CD4-positive, alpha-beta memory T cell (primary cell): Measurements from ENCODE around the gene TMUB2. TPM values are rescaled to one million over a fixed set of nuclear protein-coding genes. Genes with fewer than 3 reads are reported as not detected.
A peak's percentile ranks its signal among the peaks of the same experiment; 100 is the strongest.

ENCODE experiments used
- CTCF ChIA-PET: fragments of 350-600 bp; sonication (Branson Sonifier 250); formaldehyde crosslinking; loops from one replicate; lab custom pipeline; 2021; ENCODE audit warnings: inconsistent platforms; ENCODE audit not compliant: partially characterized antibody; lab: Charles Lee
- POLR2A ChIA-PET: fragments of 350-600 bp; sonication (Branson Sonifier 250); formaldehyde crosslinking; loops from one replicate; lab custom pipeline; 2021; ENCODE audit not compliant: partially characterized antibody; lab: Charles Lee
- DNase-seq, 5 donors: peaks; one replicate each; pipeline versions ENCODE4 v3.0.0 to v3.0.0-alpha.2; 2020 to 2022; ENCODE audit warnings: mixed read lengths in 1 of 5
- H3K27ac ChIP-seq: one replicate; pipeline ENCODE4 v1.7.0; 2013; ENCODE audit warnings: low read depth, low read length
- H3K27me3 ChIP-seq: 2 replicates; pipeline ENCODE4 v1.7.0; 2013; ENCODE audit warnings: mild to moderate bottlenecking, low read length, moderate library complexity; ENCODE audit not compliant: insufficient read depth
- H3K36me3 ChIP-seq: 2 replicates; pipeline ENCODE4 v1.7.0; 2013; ENCODE audit warnings: mild to moderate bottlenecking, low read length, moderate library complexity; ENCODE audit not compliant: insufficient read depth
- H3K4me1 ChIP-seq: 2 replicates; pipeline ENCODE4 v1.7.0; 2013; ENCODE audit warnings: mild to moderate bottlenecking, low read length, moderate library complexity; ENCODE audit not compliant: insufficient read depth
- H3K4me3 ChIP-seq, 2 donors: one replicate each; pipeline ENCODE4 v1.7.0; 2013; ENCODE audit warnings: low read length in 2 of 2, mild to moderate bottlenecking in 1 of 2
- H3K9me3 ChIP-seq, 2 donors: one replicate each; pipeline ENCODE4 v1.7.0; 2013; ENCODE audit warnings: low read length in 2 of 2, control low read depth in 1 of 2; ENCODE audit not compliant: control insufficient read depth in 1 of 2
- H3K27ac Mint-ChIP-seq, 7 donors: one replicate each; pipeline ENCODE4 v1.8.0; 2020 to 2021; ENCODE audit warnings: mixed read lengths in 7 of 7, mild to moderate bottlenecking in 6 of 7, inconsistent platforms in 3 of 7, moderate library complexity in 3 of 7
- H3K27me3 Mint-ChIP-seq, 2 donors: one replicate each; pipeline ENCODE4 v1.8.0; 2020 to 2021; ENCODE audit warnings: mixed read lengths in 2 of 2
- H3K36me3 Mint-ChIP-seq, 2 donors: one replicate each; pipeline ENCODE4 v1.8.0; 2020 to 2021; ENCODE audit warnings: mixed read lengths in 2 of 2, inconsistent platforms in 1 of 2, mild to moderate bottlenecking in 1 of 2
- H3K4me1 Mint-ChIP-seq, 4 donors: one replicate each; pipeline ENCODE4 v1.8.0; 2020 to 2021; ENCODE audit warnings: mixed read lengths in 4 of 4, mild to moderate bottlenecking in 1 of 4
- H3K4me3 Mint-ChIP-seq, 8 donors: one replicate each; pipeline ENCODE4 v1.8.0; 2020 to 2021; ENCODE audit warnings: mixed read lengths in 8 of 8, mild to moderate bottlenecking in 7 of 8, moderate library complexity in 6 of 8, inconsistent platforms in 3 of 8
- H3K9me3 Mint-ChIP-seq, 8 donors: one replicate each; pipeline ENCODE4 v1.8.0; 2020 to 2021; ENCODE audit warnings: mixed read lengths in 8 of 8, mild to moderate bottlenecking in 5 of 8, inconsistent platforms in 3 of 8, moderate library complexity in 1 of 8
- intact Hi-C: fragments of 100-400 bp; cut with micrococcal nuclease; formaldehyde crosslinking; loops from one replicate; pipeline ENCODE4 v1.15.1; 2023
- polyA plus RNA-seq, 2 donors: library from polyadenylated mRNA; unstranded; fragments of 300-500 nt; fragmentation: Illumina TruSeq; gene quantifications; one replicate each; pipeline ENCODE4 v1.2.3, GENCODE V29; 2021
- total RNA-seq, 2 experiments: library from RNA; stranded (reverse); gene quantifications; one replicate each; pipeline ENCODE4 v1.2.3, GENCODE V29; 2021

Gene TMUB2
- total and polyA plus RNA-seq, 4 experiments from 2014 or later: 35.3 to 47.9 (median 40.4) TPM

DNA sequence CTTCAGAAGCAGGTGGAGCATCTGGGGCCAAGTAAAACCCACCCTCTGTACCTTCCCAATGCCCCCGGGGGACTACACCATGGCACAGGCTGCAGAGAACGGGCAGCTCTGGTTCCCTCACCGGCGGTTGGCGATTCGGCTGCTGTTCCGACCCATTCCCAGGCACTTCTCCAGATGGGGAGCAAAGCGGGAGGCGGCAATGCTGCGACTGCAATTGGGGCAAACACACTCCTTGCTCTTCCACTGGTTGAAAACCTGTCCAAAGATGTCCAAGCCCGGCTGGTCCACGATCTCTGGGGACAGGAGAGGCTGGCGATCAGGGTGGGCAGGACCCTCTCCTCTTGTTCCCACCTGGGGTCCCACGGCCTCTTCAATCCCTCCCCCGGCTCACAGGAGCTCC is 10.3 kb downstream of the TMUB2 start:
- intact Hi-C loops: no loop called here
- Histone ChIP-seq H3K9me3 (no peaks in the 10 kb centered on the region), H3K4me3 (no peak overlapping the region), H3K27me3 (no peaks in the 10 kb centered on the region), H3K36me3 (peaks cover 45% of the 10 kb centered on the region), H3K4me1 (peaks cover 27% of the 10 kb centered on the region), H3K27ac (peak overlapping the region; percentile 80)
- peak overlapping the region in 2 of 8 donors; percentile 90 to 94 for H3K4me3 Mint-ChIP-seq
- peaks cover 0 to 2% (median 0%) of the 10 kb centered on the region in 8 donors for H3K9me3 Mint-ChIP-seq
- peak overlapping the region in 3 of 7 donors; percentile 47 to 93 (median 91) for H3K27ac Mint-ChIP-seq
- CTCF ChIA-PET: interaction anchor here (0.6 to 2.4 kb wide), 4 partner anchors 11 to 23 kb away, joined by 3 to 14 read pairs (median 7); partner anchors contain the start of gene TMUB2
- peaks cover 9 to 53% of the 10 kb centered on the region in 2 donors for H3K36me3 Mint-ChIP-seq
- no peaks in the 10 kb centered on the region for H3K27me3 Mint-ChIP-seq
- peaks cover 16 to 37% (median 25%) of the 10 kb centered on the region in 4 donors for H3K4me1 Mint-ChIP-seq
- POLR2A ChIA-PET: interaction anchor here (6.6 to 10.5 kb wide), 2 partner anchors 10 to 18 kb away, joined by 143 to 325 read pairs; partner anchors contain the start of genes TMUB2 and UBTF
- no peak for DNase-seq

DNA sequence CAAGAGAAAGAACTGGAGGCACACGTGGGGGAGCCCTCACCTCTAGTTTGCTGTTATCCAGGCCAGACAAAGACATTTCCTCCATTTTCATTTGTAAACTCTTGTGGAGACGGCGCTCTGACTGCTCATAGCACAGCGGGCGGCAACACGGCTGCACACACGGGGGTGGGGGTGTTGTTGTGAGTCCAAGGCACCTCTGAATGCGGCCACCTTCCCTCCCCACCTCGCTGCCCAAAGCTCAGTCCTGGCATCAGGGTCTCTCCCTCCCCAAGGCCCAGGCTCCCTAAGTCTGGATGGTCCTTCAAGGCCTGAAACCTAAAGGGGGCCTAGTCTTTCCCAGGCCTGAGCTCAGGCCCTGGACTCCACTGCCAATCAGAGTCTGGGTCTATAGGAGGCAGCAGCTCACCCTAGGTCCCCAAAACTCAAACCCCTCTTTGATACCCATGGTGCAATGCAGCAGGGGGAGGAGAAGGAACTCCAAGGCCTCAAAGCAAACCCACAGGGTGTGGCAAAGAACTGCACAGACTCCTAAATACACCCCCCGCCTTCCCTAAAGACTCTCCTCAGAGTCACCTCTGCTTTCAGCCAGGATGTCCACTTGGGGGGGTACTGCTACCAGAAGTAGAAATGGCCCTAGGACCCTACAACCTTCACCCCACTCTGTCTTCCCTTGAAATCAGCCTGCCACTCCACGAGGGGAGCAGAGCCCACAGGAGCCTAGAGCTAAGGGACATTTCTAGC is 11.4 kb downstream of the TMUB2 start:
- H3K9me3 Mint-ChIP-seq: peaks cover 0 to 2% (median 0%) of the 10 kb centered on the region in 8 donors
- CTCF ChIA-PET: interaction anchor here (1.3 to 2.4 kb wide), 3 partner anchors 12 to 22 kb away, joined by 3 to 14 read pairs (median 11); partner anchors contain the start of gene TMUB2
- POLR2A ChIA-PET: interaction anchor here (0.6 to 10.5 kb wide), 10 partner anchors 11 to 1119 kb away, joined by 3 to 325 read pairs (median 6); partner anchors contain the start of genes G6PC3, GRN, HDAC5 and SLC25A39
- peaks cover 18 to 44% (median 30%) of the 10 kb centered on the region in 4 donors for H3K4me1 Mint-ChIP-seq
- Histone ChIP-seq H3K9me3 (no peaks in the 10 kb centered on the region), H3K27ac (peak overlapping the region; percentile 80), H3K27me3 (no peaks in the 10 kb centered on the region), H3K36me3 (peaks cover 38% of the 10 kb centered on the region), H3K4me3 (peak overlapping the region; percentile 38 to 67), H3K4me1 (peaks cover 29% of the 10 kb centered on the region)
- intact Hi-C loops: no loop called here
- peak; percentile 64 to 72 (median 71) for DNase-seq
- peak overlapping the region; percentile 90 to 94 (median 92) for H3K4me3 Mint-ChIP-seq
- H3K36me3 Mint-ChIP-seq: peaks cover 9 to 49% of the 10 kb centered on the region in 2 donors
- H3K27ac Mint-ChIP-seq: peak overlapping the region; percentile 88 to 96 (median 94)
- H3K27me3 Mint-ChIP-seq: no peaks in the 10 kb centered on the region

DNA sequence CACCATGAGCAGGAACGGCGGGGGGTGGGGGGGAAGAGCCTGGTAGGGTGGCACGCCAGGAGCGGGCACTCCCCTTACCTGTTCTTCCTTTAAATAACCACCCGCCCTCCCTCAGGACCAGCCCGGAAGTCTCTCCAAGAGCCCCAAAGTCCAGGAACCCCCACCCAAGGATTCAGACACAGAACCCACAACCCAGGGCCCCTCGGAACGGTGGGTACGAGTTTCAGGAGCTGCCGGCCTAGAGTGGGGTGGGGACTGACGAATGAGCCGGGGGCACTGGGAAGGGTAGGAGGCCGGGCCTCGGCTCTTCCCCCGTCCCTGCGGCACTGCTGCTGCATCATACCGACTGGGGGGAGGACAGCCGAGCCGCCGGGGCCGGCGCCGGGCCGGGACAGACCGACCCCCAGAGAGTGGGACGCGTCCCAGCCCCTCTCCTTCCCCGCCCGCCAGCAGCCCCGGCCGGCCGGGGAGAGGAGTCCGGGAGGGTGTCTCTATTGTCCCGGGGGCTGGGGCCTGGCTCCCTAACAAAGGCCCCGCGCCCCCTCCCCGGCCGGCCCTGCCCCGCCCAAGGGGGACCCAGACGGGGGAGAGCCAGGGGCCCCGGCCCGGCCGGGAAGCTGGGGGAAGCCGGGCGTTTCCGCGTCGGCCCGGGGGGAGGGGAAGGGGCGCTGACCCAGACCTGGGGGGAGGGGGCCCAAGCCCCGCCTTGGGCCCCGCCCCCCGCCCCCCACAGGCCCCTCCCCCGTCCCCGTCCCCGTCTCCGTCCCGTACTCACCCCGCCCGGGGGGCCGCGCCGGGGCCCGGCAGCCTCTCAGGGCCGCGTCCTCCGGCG is 12.2 kb downstream of the TMUB2 start:
- Histone ChIP-seq H3K27ac (peak overlapping the region; percentile 80), H3K4me3 (peak overlapping the region; percentile 38 to 67), H3K4me1 (peaks cover 36% of the 10 kb centered on the region), H3K9me3 (no peaks in the 10 kb centered on the region), H3K27me3 (no peaks in the 10 kb centered on the region), H3K36me3 (peaks cover 30% of the 10 kb centered on the region)
- DNase-seq: peak; percentile 54 to 73 (median 61)
- intact Hi-C loops: loop anchor here (1.0 kb wide), 1 partner anchor 58 kb away; the partner anchor contains the start of gene HROB
- peaks cover 26 to 51% (median 38%) of the 10 kb centered on the region in 4 donors for H3K4me1 Mint-ChIP-seq
- peak overlapping the region; percentile 90 to 94 (median 92) for H3K4me3 Mint-ChIP-seq
- peak overlapping the region; percentile 88 to 96 (median 94) for H3K27ac Mint-ChIP-seq
- H3K27me3 Mint-ChIP-seq: no peaks in the 10 kb centered on the region
- ChIA-PET POLR2A (interaction anchor here (0.6 to 10.5 kb wide), 9 partner anchors 8 to 156 kb away, joined by 3 to 325 read pairs (median 7); partner anchors contain the start of genes G6PC3, GRN, HDAC5 and SLC25A39), CTCF (interaction anchor here (2.3 to 2.4 kb wide), 2 partner anchors 11 to 13 kb away, joined by 11 to 14 read pairs; partner anchors contain the start of gene TMUB2)
- peaks cover 0 to 2% (median 0%) of the 10 kb centered on the region in 8 donors for H3K9me3 Mint-ChIP-seq
- H3K36me3 Mint-ChIP-seq: peaks cover 9 to 49% of the 10 kb centered on the region in 2 donors

DNA sequence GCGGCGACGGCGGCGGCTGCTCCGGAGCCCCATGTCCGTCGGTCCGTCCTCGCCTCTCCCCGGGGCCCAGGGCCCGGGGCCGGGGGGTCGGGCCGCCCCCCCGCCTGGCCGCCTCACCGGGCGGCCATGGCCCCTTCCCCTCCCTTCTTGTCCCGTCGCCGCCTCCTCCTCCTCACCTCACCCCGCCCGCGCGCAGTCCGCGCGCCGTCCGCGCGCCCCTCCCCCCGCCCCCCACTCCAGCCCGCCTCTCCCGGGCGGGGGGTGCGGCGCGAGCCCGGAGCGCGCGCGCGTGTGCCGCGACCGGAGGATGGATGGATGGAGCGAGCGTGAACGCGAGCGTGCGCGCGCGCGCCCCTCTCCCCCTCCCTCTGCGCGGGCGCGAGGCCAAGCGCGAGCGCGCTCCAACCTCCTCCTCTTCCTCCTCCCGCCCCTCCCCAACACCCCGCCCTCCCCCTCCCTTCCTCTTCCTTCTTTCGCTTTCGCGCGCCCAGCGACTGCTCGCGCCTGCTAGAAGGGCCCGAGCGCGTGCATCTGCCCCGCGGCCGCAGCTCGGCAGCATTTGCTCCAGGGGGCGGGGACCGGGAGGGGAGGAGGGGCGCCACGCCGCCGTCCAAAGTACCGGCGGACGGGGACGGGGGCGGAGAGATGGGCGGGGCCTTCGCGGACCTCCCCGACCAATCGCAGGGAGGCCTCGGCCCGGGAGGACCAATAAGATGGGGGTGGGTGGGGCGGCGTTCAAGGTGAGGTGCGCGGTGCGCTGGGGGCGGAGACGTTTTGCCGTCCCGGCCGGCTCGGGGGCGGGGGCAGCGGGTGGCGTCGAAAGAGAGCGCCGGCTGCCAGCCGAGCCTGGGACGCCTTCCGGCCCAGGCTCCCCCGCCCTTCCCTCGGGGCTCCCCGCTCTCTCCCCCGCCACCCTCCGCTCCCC is 13.0 kb downstream of the TMUB2 start, which contains the start of gene ATXN7L3:
TSS of gene ATXN7L3 (minus strand) at position 332 of the 925 bp plus-strand sequence. CDS start 1,814 bp downstream, outside the sequence.
- ChIA-PET POLR2A (interaction anchor here (1.2 to 10.5 kb wide), 7 partner anchors 12 to 155 kb away, joined by 4 to 325 read pairs (median 7); partner anchors contain the start of genes GRN, HDAC5, SLC25A39 and TMUB2), CTCF (no interaction called here)
- peak within 1 kb of the TSS; percentile 82 for H3K27ac ChIP-seq
- H3K36me3 Mint-ChIP-seq: peaks cover 9 to 41% of the 10 kb centered on the region in 2 donors
- peaks cover 30 to 58% (median 40%) of the 10 kb centered on the region in 4 donors for H3K4me1 Mint-ChIP-seq
- peak within 1 kb of the TSS; percentile 89 to 98 (median 96) for H3K27ac Mint-ChIP-seq
- intact Hi-C loops: loop anchor here (1.0 to 2.0 kb wide), 6 partner anchors 10 to 133 kb away; partner anchors contain the start of genes HROB, LSM12, SLC25A39 and TMUB2
- peak; percentile 96 to 99 (median 98) for DNase-seq
- H3K4me3 ChIP-seq: peak within 1 kb of the TSS; percentile 82 to 88
- peaks cover 0 to 2% (median 0%) of the 10 kb centered on the region in 8 donors for H3K9me3 Mint-ChIP-seq
- peak within 1 kb of the TSS; percentile 90 to 94 (median 92) for H3K4me3 Mint-ChIP-seq
- H3K4me1 ChIP-seq: peaks cover 43% of the 10 kb centered on the region
- no peaks in the 10 kb centered on the region for H3K9me3 ChIP-seq
- peaks cover 21% of the 10 kb centered on the region for H3K36me3 ChIP-seq
- no peaks in the 10 kb centered on the region for H3K27me3 ChIP-seq
- no peaks in the 10 kb centered on the region for H3K27me3 Mint-ChIP-seq

DNA sequence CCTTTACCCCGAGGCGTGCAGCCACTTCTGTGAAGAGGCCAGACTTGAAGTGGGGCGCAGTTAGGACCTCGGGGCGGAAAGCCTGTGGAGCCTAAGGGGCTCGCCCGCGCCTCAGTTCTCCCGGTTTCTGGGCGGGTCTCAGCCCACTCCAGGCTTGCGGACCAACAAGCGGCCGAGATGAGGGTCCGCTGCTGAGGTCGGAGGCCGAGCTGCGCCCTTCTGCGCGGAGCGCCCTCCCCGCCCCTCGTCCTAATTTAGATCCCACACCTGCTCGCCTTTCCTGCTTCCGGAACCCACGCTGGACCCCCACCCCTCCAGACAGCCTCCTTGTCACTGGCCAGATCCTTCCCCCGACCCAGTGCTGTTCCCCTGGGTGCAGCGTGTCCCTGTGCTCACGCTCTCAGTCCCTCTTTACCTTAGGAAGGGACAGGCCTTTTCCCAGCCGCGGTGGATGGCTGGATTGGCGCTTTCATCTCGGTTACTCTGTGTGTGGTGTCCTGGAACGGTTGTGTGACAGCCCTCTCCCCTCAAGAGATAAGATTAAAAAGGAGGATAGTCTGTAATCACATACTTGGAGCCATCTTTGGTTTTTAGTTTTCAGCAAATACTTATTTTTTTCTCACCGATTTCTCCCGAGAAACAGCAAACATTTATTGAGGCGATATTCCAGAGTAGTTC is 13.8 kb downstream of the TMUB2 start:
- peaks cover 13% of the 10 kb centered on the region for H3K36me3 ChIP-seq
- no peaks in the 10 kb centered on the region for H3K9me3 ChIP-seq
- peak overlapping the region; percentile 82 for H3K27ac ChIP-seq
- intact Hi-C loops: loop anchor here (1.0 to 2.0 kb wide), 5 partner anchors 10 to 134 kb away; partner anchors contain the start of genes LSM12, SLC25A39 and TMUB2
- peaks cover 30 to 55% (median 42%) of the 10 kb centered on the region in 4 donors for H3K4me1 Mint-ChIP-seq
- CTCF ChIA-PET: interaction anchor here (1.0 to 3.8 kb wide), 5 partner anchors 10 to 290 kb away, joined by 3 to 39 read pairs (median 4); no protein-coding TSS in a partner anchor
- H3K27ac Mint-ChIP-seq: peak overlapping the region; percentile 89 to 98 (median 95)
- peaks cover 43% of the 10 kb centered on the region for H3K4me1 ChIP-seq
- no peaks in the 10 kb centered on the region for H3K27me3 Mint-ChIP-seq
- H3K4me3 ChIP-seq: peak overlapping the region; percentile 82 to 88
- H3K36me3 Mint-ChIP-seq: peaks cover 9 to 33% of the 10 kb centered on the region in 2 donors
- H3K9me3 Mint-ChIP-seq: peaks cover 0 to under 1% (median 0%) of the 10 kb centered on the region in 8 donors
- POLR2A ChIA-PET: interaction anchor here (0.8 to 10.5 kb wide), 9 partner anchors 13 to 154 kb away, joined by 3 to 325 read pairs (median 7); partner anchors contain the start of genes GRN, HDAC5, SLC25A39 and TMUB2
- no peaks in the 10 kb centered on the region for H3K27me3 ChIP-seq
- peak overlapping the region; percentile 82 to 94 (median 90) for H3K4me3 Mint-ChIP-seq
- no peak for DNase-seq
